H9 (cell line): ENCODE measurements around the gene INHBB. TPM values are rescaled to one million over a fixed set of nuclear protein-coding genes. Genes with fewer than 3 reads are reported as not detected.

Experiments
- DNase-seq: peaks from one replicate; pipeline ENCODE4 v3.0.0-alpha.2; 2017
- H2AFZ ChIP-seq: one replicate; pipeline ENCODE4 v1.6.1; 2013; ENCODE audit warnings: mild to moderate bottlenecking, low read length, control low read depth, moderate library complexity
- H2AK5ac ChIP-seq: 2 replicates; pipeline ENCODE4 v1.6.1; 2013; ENCODE audit warnings: low read length, control low read depth, mixed read lengths; ENCODE audit not compliant: insufficient read length
- H2BK120ac ChIP-seq: one replicate; pipeline ENCODE4 v1.6.1; 2013; ENCODE audit warnings: low read depth, mild to moderate bottlenecking, low read length, control low read depth, inconsistent platforms; ENCODE audit not compliant: poor library complexity, severe bottlenecking
- H2BK12ac ChIP-seq: 2 replicates; pipeline ENCODE4 v1.6.1; 2013; ENCODE audit warnings: low read length, control low read depth, mixed read lengths, low read depth; ENCODE audit not compliant: insufficient read length
- H2BK15ac ChIP-seq: 2 replicates; pipeline ENCODE4 v1.6.1; 2013; ENCODE audit warnings: low read depth, low read length, control low read depth
- H2BK20ac ChIP-seq: one replicate; pipeline ENCODE4 v1.6.1; 2013; ENCODE audit warnings: low read depth, mild to moderate bottlenecking, low read length, control low read depth, inconsistent platforms; ENCODE audit not compliant: poor library complexity, severe bottlenecking
- H2BK5ac ChIP-seq: 2 replicates; pipeline ENCODE4 v1.6.1; 2013; ENCODE audit warnings: low read length, control low read depth, mixed read lengths; ENCODE audit not compliant: insufficient read length
- H3K14ac ChIP-seq: 2 replicates; pipeline ENCODE4 v1.6.1; 2013; ENCODE audit warnings: low read length, control low read depth; ENCODE audit not compliant: insufficient read depth
- H3K18ac ChIP-seq: 2 replicates; pipeline ENCODE4 v1.6.1; 2013; ENCODE audit warnings: low read depth, mild to moderate bottlenecking, mixed read lengths, low read length, control low read depth; ENCODE audit not compliant: insufficient read length
- H3K23ac ChIP-seq: 2 replicates; pipeline ENCODE4 v1.6.1; 2013; ENCODE audit warnings: low read length, control low read depth, mixed read lengths, low read depth; ENCODE audit not compliant: insufficient read length
- H3K23me2 ChIP-seq: 2 replicates; pipeline ENCODE4 v1.6.1; 2013; ENCODE audit warnings: low read depth, mild to moderate bottlenecking, mixed read lengths, low read length, control low read depth; ENCODE audit not compliant: insufficient read length, poor library complexity, severe bottlenecking
- H3K27ac ChIP-seq: 2 replicates; pipeline ENCODE4 v1.5.1; 2013; ENCODE audit warnings: low read length, control low read depth, mixed read lengths, low read depth; ENCODE audit not compliant: insufficient read length
- H3K27me3 ChIP-seq: 2 replicates; pipeline ENCODE4 v1.6.1; 2013; ENCODE audit warnings: low read length, control low read depth, inconsistent platforms; ENCODE audit not compliant: insufficient read depth
- H3K4ac ChIP-seq: 2 replicates; pipeline ENCODE4 v1.6.1; 2013; ENCODE audit warnings: low read depth, mild to moderate bottlenecking, control low read depth, inconsistent platforms, low read length, moderate library complexity
- H3K4me1 ChIP-seq: 2 replicates; pipeline ENCODE4 v1.6.1; 2013; ENCODE audit warnings: low read length, control low read depth, inconsistent platforms; ENCODE audit not compliant: insufficient read depth
- H3K4me2 ChIP-seq: 2 replicates; pipeline ENCODE4 v1.6.1; 2013; ENCODE audit warnings: low read length, control low read depth, mixed read lengths; ENCODE audit not compliant: insufficient read length, insufficient read depth
- H3K56ac ChIP-seq: 2 replicates; pipeline ENCODE4 v1.6.1; 2013; ENCODE audit warnings: low read depth, mild to moderate bottlenecking, mixed read lengths, low read length, control low read depth; ENCODE audit not compliant: insufficient read length
- H3K79me1 ChIP-seq: 2 replicates; pipeline ENCODE4 v1.6.1; 2013; ENCODE audit warnings: low read depth, mild to moderate bottlenecking, moderate library complexity, low read length, control low read depth, inconsistent platforms; ENCODE audit not compliant: insufficient read depth, poor library complexity, severe bottlenecking
- H3K79me2 ChIP-seq: 2 replicates; pipeline ENCODE4 v1.6.1; 2013; ENCODE audit warnings: low read length, control low read depth, inconsistent platforms; ENCODE audit not compliant: insufficient read depth
- H3K9ac ChIP-seq: 2 replicates; pipeline ENCODE4 v1.6.1; 2013; ENCODE audit warnings: low read length, control low read depth, mixed read lengths; ENCODE audit not compliant: insufficient read length; ENCODE audit errors: extremely low read depth
- H3K9me3 ChIP-seq: one replicate; pipeline ENCODE4 v1.6.1; 2013; ENCODE audit warnings: low read depth, low read length, inconsistent platforms; ENCODE audit not compliant: control insufficient read depth
- H3T11ph ChIP-seq: one replicate; pipeline ENCODE4 v1.6.1; 2013; ENCODE audit warnings: mild to moderate bottlenecking, low read length, control low read depth, inconsistent platforms
- H4K20me1 ChIP-seq: one replicate; pipeline ENCODE4 v1.6.1; 2013; ENCODE audit not compliant: control insufficient read depth, insufficient read length, insufficient read depth
- H4K5ac ChIP-seq: 2 replicates; pipeline ENCODE4 v1.6.1; 2013; ENCODE audit warnings: low read depth, mild to moderate bottlenecking, mixed read lengths, low read length, control low read depth; ENCODE audit not compliant: insufficient read length
- H4K8ac ChIP-seq: replicated peaks from 2 replicates; pipeline ENCODE4 v1.6.1; 2013; ENCODE audit warnings: low read length, control low read depth, mixed read lengths, low read depth; ENCODE audit not compliant: insufficient read length
- H4K91ac ChIP-seq: 2 replicates; pipeline ENCODE4 v1.6.1; 2013; ENCODE audit warnings: low read depth, mild to moderate bottlenecking, moderate library complexity, mixed read lengths, low read length, control low read depth; ENCODE audit not compliant: insufficient read length
- H3K27ac Mint-ChIP-seq, 3 experiments: 2 replicates in 2 of 3; 3 replicates in 1 of 3; pipeline ENCODE4 v1.8.0; 2020 to 2021; ENCODE audit warnings: mixed read lengths in 3 of 3, mild to moderate bottlenecking in 1 of 3, moderate library complexity in 1 of 3
- H3K27me3 Mint-ChIP-seq: 2 replicates; pipeline ENCODE4 v1.8.0; 2021; ENCODE audit warnings: low read depth, mild to moderate bottlenecking, moderate library complexity, mixed read lengths
- H3K36me3 Mint-ChIP-seq, 3 experiments: 2 replicates in 2 of 3; 3 replicates in 1 of 3; pipeline ENCODE4 v1.8.0; 2020 to 2021; ENCODE audit warnings: low read depth in 3 of 3, mixed read lengths in 3 of 3; ENCODE audit not compliant: insufficient read depth in 1 of 3
- H3K4me1 Mint-ChIP-seq, 2 experiments: 2 replicates each; pipeline ENCODE4 v1.8.0; 2020; ENCODE audit warnings: mixed read lengths in 2 of 2
- H3K4me3 Mint-ChIP-seq, 2 experiments: 2 replicates in 1 of 2; 3 replicates in 1 of 2; pipeline ENCODE4 v1.8.0; 2020 to 2021; ENCODE audit warnings: mild to moderate bottlenecking in 2 of 2, mixed read lengths in 2 of 2, moderate library complexity in 1 of 2
- H3K9me3 Mint-ChIP-seq, 2 experiments: 2 replicates in 1 of 2; 3 replicates in 1 of 2; pipeline ENCODE4 v1.8.0; 2020; ENCODE audit warnings: mild to moderate bottlenecking in 2 of 2, mixed read lengths in 2 of 2, moderate library complexity in 1 of 2
- WGBS: extraction: QIAGEN DNeasy Blood & Tissue Kit; methylation state at CpG from one replicate; pipeline ENCODE4 v1.1.7; 2013; ENCODE audit warnings: missing lambda C conversion rate, low lambda C conversion rate, mixed read lengths; ENCODE audit not compliant: insufficient read length; ENCODE audit errors: extremely low coverage; 5-methylcytosine and 5-hydroxymethylcytosine counted together
- total RNA-seq: library from RNA; stranded (reverse); gene quantifications from 2 replicates; pipeline ENCODE4 v1.2.1, GENCODE V29; 2021
- TF ChIP-seq, protein P1 (sequence below): fragments of 200-600 bp; sonication (generic); conservative IDR thresholded peaks from 3 replicates; pipeline ENCODE4 v1.8.0; 2021; ENCODE audit warnings: antibody characterized with exemption, mild to moderate bottlenecking

INHBB gene
- total RNA-seq, 1 experiment from 2014 or later, result 0.13 TPM

GRCh38 chr2:120324933-120325332, 21.0 kb upstream of the INHBB start:
- Histone ChIP-seq H3K27ac (no peak overlapping the region), H3K79me2 (no peaks in the 10 kb centered on the region), H3K14ac (no peak overlapping the region), H3K4me1 (no peaks in the 10 kb centered on the region), H2BK15ac (no peak overlapping the region), H2BK12ac (no peak overlapping the region), H3K4ac (no peak overlapping the region), H3K23ac (no peak overlapping the region), H4K20me1 (no peaks in the 10 kb centered on the region), H3K23me2 (no peaks in the 10 kb centered on the region), H2BK120ac (no peak overlapping the region), H2AK5ac (no peak overlapping the region), H3K79me1 (no peaks in the 10 kb centered on the region), H3K56ac (no peak overlapping the region), H4K5ac (no peak overlapping the region), H3K9ac (no peak overlapping the region), H4K91ac (no peak overlapping the region), H3K18ac (peak overlapping the region; percentile 15), H2BK20ac (no peak overlapping the region), H2AFZ (no peak overlapping the region), H4K8ac (no peak overlapping the region), H3K27me3 (no peaks in the 10 kb centered on the region), H3K4me2 (no peak overlapping the region), H2BK5ac (no peak overlapping the region), H3T11ph (no peak overlapping the region), H3K9me3 (no peaks in the 10 kb centered on the region)
- no peak overlapping the region for H3K4me3 Mint-ChIP-seq
- peaks cover 79% of the 10 kb centered on the region for H3K27me3 Mint-ChIP-seq
- no peak for DNase-seq
- no peaks in the 10 kb centered on the region for H3K4me1 Mint-ChIP-seq
- no peak overlapping the region for H3K27ac Mint-ChIP-seq
- WGBS, result no CpG with 5 or more reads among the region's 7 CpGs
- TF ChIP-seq, protein P1, sequence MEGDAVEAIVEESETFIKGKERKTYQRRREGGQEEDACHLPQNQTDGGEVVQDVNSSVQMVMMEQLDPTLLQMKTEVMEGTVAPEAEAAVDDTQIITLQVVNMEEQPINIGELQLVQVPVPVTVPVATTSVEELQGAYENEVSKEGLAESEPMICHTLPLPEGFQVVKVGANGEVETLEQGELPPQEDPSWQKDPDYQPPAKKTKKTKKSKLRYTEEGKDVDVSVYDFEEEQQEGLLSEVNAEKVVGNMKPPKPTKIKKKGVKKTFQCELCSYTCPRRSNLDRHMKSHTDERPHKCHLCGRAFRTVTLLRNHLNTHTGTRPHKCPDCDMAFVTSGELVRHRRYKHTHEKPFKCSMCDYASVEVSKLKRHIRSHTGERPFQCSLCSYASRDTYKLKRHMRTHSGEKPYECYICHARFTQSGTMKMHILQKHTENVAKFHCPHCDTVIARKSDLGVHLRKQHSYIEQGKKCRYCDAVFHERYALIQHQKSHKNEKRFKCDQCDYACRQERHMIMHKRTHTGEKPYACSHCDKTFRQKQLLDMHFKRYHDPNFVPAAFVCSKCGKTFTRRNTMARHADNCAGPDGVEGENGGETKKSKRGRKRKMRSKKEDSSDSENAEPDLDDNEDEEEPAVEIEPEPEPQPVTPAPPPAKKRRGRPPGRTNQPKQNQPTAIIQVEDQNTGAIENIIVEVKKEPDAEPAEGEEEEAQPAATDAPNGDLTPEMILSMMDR, result no peak
- H3K36me3 Mint-ChIP-seq, result no peaks in the 10 kb centered on the region
- no peaks in the 10 kb centered on the region for H3K9me3 Mint-ChIP-seq
